ENCODE measurements around the gene LZTS2. TPM values are rescaled to one million over a fixed set of nuclear protein-coding genes. Genes with fewer than 3 reads are reported as not detected.
A peak's percentile ranks its signal among the peaks of the same experiment; 100 is the strongest.

The LZTS2 gene
- total and polyA plus RNA-seq, 10 of the 15 experiments (the other 5 are each of a cell fraction or from before 2014, with no cell fraction given): 0.08 to 13.4 (median 7.2) TPM

DNA sequence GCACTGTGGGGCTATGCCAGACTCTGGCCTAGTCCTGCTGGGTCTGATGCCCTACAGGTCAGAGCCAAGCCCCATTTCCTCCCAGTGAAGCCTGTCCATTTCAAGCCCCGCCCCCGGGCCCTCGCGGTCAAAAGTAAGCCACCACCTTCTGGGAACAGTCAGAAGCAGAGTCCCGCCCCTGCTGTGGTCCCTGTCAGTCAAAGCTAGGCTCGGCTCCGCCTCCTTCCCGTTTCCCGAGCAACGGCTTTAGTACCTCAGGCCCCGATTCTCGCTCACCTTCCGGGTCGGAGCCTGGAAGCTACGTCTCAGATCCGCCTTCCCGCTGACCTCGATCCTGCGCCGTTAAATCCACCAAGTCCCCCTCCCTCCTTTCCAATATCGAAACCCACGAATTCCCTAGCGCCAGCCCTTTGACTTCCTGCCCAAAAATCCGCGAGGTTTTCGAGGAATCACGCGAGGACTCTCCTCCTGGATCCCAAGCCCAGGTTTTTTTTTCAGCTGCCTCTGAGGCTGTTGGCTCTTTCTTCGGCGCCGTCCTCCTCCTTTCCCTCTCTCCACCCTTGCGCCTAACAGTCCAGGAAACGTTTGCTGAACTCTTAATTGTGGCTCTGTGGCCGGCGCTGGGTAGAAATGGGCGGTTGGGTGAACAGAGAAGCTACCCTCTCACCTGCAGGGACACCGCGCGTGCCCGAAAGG is 43.2 kb downstream of the LZTS2 start (continued):
- TF ChIP-seq SMARCA5 (IDR thresholded peaks at IDR 0.05): no peak
- TF ChIP-seq, protein P1, sequence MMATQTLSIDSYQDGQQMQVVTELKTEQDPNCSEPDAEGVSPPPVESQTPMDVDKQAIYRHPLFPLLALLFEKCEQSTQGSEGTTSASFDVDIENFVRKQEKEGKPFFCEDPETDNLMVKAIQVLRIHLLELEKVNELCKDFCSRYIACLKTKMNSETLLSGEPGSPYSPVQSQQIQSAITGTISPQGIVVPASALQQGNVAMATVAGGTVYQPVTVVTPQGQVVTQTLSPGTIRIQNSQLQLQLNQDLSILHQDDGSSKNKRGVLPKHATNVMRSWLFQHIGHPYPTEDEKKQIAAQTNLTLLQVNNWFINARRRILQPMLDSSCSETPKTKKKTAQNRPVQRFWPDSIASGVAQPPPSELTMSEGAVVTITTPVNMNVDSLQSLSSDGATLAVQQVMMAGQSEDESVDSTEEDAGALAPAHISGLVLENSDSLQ (IDR thresholded peaks at IDR 0.05): peak; percentile 99
- peak; percentile 71; the same call in 1 of the 2 replicates for TF ChIP-seq EED (IDR thresholded peaks at IDR 0.05; ENCODE audit: low read depth)
- TF ChIP-seq NFYA (IDR thresholded peaks at IDR 0.05; ENCODE audit: borderline replicate concordance, low read depth, low read length): no peak
- TF ChIP-seq RBBP5 (conservative IDR thresholded peaks at IDR 0.05): no peak
- peak; percentile 65 for TF ChIP-seq MXI1 (IDR thresholded peaks at IDR 0.05; ENCODE audit: low read depth, low read length)
- TF ChIP-seq KDM1A (IDR thresholded peaks at IDR 0.05; ENCODE audit: borderline replicate concordance): no peak
- TF ChIP-seq NR2C2 (IDR thresholded peaks at IDR 0.05; ENCODE audit: borderline replicate concordance, control insufficient read depth, insufficient read length, low read depth): no peak
- peak; percentile 88; the same call in 1 of the 2 replicates for TF ChIP-seq BMI1 (IDR thresholded peaks at IDR 0.05; ENCODE audit: borderline replicate concordance)
- 0 out of 2 replicates have a peak, but pooled peaks have one; percentile 29 for TF ChIP-seq ZNF384 (IDR thresholded peaks at IDR 0.05; ENCODE audit: borderline replicate concordance, low read depth, low read length)
- TF ChIP-seq, protein P2, sequence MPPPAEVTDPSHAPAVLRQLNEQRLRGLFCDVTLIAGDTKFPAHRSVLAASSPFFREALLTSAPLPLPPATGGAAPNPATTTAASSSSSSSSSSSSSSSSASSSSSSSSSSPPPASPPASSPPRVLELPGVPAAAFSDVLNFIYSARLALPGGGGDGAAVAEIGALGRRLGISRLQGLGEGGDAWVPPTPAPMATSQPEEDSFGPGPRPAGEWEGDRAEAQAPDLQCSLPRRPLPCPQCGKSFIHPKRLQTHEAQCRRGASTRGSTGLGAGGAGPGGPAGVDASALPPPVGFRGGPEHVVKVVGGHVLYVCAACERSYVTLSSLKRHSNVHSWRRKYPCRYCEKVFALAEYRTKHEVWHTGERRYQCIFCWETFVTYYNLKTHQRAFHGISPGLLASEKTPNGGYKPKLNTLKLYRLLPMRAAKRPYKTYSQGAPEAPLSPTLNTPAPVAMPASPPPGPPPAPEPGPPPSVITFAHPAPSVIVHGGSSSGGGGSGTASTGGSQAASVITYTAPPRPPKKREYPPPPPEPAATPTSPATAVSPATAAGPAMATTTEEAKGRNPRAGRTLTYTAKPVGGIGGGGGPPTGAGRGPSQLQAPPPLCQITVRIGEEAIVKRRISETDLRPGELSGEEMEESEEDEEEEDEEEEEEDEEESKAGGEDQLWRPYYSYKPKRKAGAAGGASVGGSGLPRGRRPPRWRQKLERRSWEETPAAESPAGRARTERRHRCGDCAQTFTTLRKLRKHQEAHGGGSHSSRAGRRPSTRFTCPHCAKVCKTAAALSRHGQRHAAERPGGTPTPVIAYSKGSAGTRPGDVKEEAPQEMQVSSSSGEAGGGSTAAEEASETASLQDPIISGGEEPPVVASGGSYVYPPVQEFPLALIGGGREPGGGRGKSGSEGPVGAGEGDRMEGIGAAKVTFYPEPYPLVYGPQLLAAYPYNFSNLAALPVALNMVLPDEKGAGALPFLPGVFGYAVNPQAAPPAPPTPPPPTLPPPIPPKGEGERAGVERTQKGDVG (CRISPR knock-in tag; IDR thresholded peaks at IDR 0.05): no peak
- TF ChIP-seq HDGF (IDR thresholded peaks at IDR 0.05): peak; percentile 37; the same call in 1 of the 2 replicates
- TF ChIP-seq GABPA (IDR thresholded peaks at IDR 0.05; ENCODE audit: low read depth): no peak
- no peak for TF ChIP-seq ATF7 (IDR thresholded peaks at IDR 0.05; ENCODE audit: low read depth)
- TF ChIP-seq, protein P3, sequence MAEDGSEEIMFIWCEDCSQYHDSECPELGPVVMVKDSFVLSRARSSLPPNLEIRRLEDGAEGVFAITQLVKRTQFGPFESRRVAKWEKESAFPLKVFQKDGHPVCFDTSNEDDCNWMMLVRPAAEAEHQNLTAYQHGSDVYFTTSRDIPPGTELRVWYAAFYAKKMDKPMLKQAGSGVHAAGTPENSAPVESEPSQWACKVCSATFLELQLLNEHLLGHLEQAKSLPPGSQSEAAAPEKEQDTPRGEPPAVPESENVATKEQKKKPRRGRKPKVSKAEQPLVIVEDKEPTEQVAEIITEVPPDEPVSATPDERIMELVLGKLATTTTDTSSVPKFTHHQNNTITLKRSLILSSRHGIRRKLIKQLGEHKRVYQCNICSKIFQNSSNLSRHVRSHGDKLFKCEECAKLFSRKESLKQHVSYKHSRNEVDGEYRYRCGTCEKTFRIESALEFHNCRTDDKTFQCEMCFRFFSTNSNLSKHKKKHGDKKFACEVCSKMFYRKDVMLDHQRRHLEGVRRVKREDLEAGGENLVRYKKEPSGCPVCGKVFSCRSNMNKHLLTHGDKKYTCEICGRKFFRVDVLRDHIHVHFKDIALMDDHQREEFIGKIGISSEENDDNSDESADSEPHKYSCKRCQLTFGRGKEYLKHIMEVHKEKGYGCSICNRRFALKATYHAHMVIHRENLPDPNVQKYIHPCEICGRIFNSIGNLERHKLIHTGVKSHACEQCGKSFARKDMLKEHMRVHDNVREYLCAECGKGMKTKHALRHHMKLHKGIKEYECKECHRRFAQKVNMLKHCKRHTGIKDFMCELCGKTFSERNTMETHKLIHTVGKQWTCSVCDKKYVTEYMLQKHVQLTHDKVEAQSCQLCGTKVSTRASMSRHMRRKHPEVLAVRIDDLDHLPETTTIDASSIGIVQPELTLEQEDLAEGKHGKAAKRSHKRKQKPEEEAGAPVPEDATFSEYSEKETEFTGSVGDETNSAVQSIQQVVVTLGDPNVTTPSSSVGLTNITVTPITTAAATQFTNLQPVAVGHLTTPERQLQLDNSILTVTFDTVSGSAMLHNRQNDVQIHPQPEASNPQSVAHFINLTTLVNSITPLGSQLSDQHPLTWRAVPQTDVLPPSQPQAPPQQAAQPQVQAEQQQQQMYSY (CRISPR knock-in tag; IDR thresholded peaks at IDR 0.05): no peak
- TF ChIP-seq, protein P4, sequence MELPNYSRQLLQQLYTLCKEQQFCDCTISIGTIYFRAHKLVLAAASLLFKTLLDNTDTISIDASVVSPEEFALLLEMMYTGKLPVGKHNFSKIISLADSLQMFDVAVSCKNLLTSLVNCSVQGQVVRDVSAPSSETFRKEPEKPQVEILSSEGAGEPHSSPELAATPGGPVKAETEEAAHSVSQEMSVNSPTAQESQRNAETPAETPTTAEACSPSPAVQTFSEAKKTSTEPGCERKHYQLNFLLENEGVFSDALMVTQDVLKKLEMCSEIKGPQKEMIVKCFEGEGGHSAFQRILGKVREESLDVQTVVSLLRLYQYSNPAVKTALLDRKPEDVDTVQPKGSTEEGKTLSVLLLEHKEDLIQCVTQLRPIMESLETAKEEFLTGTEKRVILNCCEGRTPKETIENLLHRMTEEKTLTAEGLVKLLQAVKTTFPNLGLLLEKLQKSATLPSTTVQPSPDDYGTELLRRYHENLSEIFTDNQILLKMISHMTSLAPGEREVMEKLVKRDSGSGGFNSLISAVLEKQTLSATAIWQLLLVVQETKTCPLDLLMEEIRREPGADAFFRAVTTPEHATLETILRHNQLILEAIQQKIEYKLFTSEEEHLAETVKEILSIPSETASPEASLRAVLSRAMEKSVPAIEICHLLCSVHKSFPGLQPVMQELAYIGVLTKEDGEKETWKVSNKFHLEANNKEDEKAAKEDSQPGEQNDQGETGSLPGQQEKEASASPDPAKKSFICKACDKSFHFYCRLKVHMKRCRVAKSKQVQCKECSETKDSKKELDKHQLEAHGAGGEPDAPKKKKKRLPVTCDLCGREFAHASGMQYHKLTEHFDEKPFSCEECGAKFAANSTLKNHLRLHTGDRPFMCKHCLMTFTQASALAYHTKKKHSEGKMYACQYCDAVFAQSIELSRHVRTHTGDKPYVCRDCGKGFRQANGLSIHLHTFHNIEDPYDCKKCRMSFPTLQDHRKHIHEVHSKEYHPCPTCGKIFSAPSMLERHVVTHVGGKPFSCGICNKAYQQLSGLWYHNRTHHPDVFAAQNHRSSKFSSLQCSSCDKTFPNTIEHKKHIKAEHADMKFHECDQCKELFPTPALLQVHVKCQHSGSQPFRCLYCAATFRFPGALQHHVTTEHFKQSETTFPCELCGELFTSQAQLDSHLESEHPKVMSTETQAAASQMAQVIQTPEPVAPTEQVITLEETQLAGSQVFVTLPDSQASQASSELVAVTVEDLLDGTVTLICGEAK (IDR thresholded peaks at IDR 0.05; ENCODE audit: borderline replicate concordance): peak; percentile 39; the same call in 1 of the 2 replicates
